ENCODE measurements around the gene CLCA4. TPM values are rescaled to one million over a fixed set of nuclear protein-coding genes. Genes with fewer than 3 reads are reported as not detected.

The CLCA4 gene
- total and polyA plus RNA-seq, 8 donors = 0.05 to 0.36 (median 0.23) TPM; not detected in 5

DNA sequence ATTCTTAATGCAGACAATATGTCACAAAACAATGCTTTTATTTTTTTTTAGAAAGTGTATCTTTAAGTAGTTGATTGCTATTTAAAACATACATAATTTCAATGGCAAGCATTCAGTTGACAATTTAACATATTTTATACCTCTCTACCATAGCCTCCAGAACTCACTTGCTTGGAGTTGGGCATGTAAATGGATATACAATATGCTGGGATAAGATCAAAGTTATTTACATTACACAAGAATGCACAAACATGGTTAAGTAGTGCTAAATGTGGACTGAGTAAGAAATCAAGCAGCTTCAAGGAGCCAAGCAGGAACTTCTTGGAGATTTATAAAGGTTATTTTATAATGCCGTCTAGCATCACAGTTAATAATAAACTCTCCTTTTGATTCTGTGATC is 17.0 kb downstream of the CLCA4 start:
- H3K9me3 ChIP-seq = peaks cover 0 to 6% of the 10 kb centered on the region in 2 donors
- intact Hi-C loops (cut with DNase I) = no loop called here
- no peaks in the 10 kb centered on the region for H3K36me3 ChIP-seq
- no peak overlapping the region for H3K4me3 ChIP-seq
- no peaks in the 10 kb centered on the region for H3K4me1 ChIP-seq
- ATAC-seq (no peak), DNase-seq (no peak)
- H3K27me3 ChIP-seq = no peaks in the 10 kb centered on the region
- no peak overlapping the region for H3K27ac ChIP-seq
- TF ChIP-seq, protein P1, sequence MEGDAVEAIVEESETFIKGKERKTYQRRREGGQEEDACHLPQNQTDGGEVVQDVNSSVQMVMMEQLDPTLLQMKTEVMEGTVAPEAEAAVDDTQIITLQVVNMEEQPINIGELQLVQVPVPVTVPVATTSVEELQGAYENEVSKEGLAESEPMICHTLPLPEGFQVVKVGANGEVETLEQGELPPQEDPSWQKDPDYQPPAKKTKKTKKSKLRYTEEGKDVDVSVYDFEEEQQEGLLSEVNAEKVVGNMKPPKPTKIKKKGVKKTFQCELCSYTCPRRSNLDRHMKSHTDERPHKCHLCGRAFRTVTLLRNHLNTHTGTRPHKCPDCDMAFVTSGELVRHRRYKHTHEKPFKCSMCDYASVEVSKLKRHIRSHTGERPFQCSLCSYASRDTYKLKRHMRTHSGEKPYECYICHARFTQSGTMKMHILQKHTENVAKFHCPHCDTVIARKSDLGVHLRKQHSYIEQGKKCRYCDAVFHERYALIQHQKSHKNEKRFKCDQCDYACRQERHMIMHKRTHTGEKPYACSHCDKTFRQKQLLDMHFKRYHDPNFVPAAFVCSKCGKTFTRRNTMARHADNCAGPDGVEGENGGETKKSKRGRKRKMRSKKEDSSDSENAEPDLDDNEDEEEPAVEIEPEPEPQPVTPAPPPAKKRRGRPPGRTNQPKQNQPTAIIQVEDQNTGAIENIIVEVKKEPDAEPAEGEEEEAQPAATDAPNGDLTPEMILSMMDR (IDR thresholded peaks at IDR 0.05) = no peak

DNA sequence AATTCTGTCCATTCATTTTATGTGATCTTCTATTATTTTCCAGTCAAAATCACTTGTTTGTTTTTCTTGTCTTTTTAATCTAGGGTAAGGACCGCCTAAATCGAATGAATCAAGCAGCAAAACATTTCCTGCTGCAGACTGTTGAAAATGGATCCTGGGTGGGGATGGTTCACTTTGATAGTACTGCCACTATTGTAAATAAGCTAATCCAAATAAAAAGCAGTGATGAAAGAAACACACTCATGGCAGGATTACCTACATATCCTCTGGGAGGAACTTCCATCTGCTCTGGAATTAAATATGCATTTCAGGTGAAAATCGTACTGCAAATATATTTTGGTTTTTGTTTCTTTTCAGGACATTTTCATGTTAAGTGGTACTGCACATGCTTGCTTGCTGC is 20.5 kb downstream of the CLCA4 start:
- H3K27me3 ChIP-seq = no peaks in the 10 kb centered on the region
- TF ChIP-seq, protein P1 (IDR thresholded peaks at IDR 0.05) = no peak
- ATAC-seq (no peak), DNase-seq (no peak)
- H3K27ac ChIP-seq = no peak overlapping the region
- H3K9me3 ChIP-seq = no peaks in the 10 kb centered on the region
- no peaks in the 10 kb centered on the region for H3K36me3 ChIP-seq
- no peak overlapping the region for H3K4me3 ChIP-seq
- H3K4me1 ChIP-seq = no peaks in the 10 kb centered on the region
- intact Hi-C loops (cut with DNase I) = no loop called here

DNA sequence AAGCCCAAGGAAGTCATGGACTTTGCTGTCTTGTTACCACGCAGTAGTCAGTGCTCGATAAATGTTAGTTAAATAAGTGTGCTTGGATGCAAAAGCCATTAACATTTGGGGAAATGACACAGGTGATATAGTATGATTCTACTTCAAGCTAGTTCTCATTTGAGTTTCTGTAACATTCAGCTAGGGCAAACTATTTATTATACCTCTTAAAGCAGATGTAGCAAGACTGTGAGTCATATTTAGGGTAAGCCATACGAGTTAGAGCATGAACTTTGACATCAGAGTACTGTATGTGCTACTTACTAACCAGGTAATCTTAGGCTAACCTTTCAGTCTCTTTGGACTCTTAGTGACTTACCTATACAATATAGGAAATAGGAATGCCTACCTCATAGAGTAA is 21.0 kb downstream of the CLCA4 start:
- ATAC-seq = no peak
- H3K4me3 ChIP-seq = no peak overlapping the region
- no peaks in the 10 kb centered on the region for H3K27me3 ChIP-seq
- H3K27ac ChIP-seq = no peak overlapping the region
- H3K36me3 ChIP-seq = no peaks in the 10 kb centered on the region
- H3K4me1 ChIP-seq = no peaks in the 10 kb centered on the region
- no peaks in the 10 kb centered on the region for H3K9me3 ChIP-seq
- intact Hi-C loops (cut with DNase I) = no loop called here
- DNase-seq = no peak
- TF ChIP-seq, protein P1 (IDR thresholded peaks at IDR 0.05) = no peak

DNA sequence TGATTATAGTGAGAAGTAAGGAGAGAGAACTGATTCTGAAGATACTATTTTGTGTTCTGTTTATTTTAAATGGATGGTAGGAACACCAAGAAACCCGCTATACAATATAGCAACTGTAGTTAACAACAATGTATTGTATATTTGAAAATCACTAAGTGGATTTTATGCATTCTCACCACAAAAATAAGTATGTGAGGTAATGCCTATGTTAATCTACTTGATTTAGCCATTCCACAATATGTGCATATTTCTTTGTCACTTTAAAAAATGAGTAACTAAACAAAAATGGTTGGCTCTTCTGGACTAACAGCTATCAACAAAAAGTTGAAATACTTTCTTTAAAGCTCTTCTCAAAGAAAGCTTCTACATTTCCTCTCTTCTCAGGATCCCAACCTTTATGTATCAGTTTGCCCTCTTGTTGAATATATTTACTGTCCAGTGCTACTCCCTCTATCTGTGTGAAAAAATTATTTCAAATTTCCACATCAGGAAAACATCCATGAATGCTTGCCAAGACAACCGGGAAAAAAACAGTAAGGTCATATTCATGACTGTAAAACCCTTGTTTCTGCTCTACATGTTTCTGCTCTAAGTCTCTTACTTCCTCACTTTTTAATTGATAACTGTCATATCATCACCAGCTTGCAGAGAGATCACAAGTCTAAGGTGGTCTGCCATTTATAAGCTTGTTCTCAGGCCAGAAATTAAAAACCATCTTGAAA is 27.0 kb downstream of the CLCA4 start:
- DNase-seq = no peak
- no peaks in the 10 kb centered on the region for H3K4me1 ChIP-seq
- no peak for ATAC-seq
- no peaks in the 10 kb centered on the region for H3K9me3 ChIP-seq
- no peaks in the 10 kb centered on the region for H3K36me3 ChIP-seq
- no peak overlapping the region for H3K4me3 ChIP-seq
- no peaks in the 10 kb centered on the region for H3K27me3 ChIP-seq
- intact Hi-C loops (cut with DNase I) = no loop called here
- H3K27ac ChIP-seq = no peak overlapping the region
- TF ChIP-seq, protein P1 (IDR thresholded peaks at IDR 0.05) = no peak

DNA sequence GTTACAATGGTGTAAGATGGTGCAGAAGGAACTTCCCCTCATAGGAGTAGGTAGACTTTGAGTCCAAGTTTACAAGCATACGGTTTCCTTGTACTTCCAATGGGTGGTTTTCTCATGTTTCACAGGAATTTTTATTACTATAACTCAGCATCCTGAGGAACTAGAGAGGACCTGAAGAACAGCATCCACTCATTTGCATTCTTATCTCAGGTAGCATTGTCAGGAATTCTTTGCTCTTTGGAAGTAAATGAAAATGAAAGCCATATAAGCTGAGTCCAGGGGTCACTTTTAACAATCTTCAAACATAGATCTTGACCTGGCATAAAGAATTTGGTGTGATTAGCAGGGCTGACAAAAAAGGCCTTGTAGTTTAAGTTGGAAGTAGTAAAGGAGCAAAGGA is 34.4 kb downstream of the CLCA4 start:
- intact Hi-C loops (cut with DNase I) = no loop called here
- ATAC-seq (no peak), DNase-seq (no peak)
- H3K27ac ChIP-seq = no peak overlapping the region
- TF ChIP-seq, protein P1 (IDR thresholded peaks at IDR 0.05) = no peak
- H3K27me3 ChIP-seq = no peaks in the 10 kb centered on the region
- H3K4me1 ChIP-seq = no peaks in the 10 kb centered on the region
- no peak overlapping the region for H3K4me3 ChIP-seq
- H3K9me3 ChIP-seq = no peaks in the 10 kb centered on the region
- no peaks in the 10 kb centered on the region for H3K36me3 ChIP-seq

All from left lung (tissue), 10 donors.